Dedifferentiated amniotic fluid mesenchymal stem cell (primary cell): ENCODE results near the gene PADI1.
A peak's percentile ranks its signal among the peaks of the same experiment; 100 is the strongest.

Experiments
- DNase-seq: peaks from one replicate; pipeline ENCODE4 v3.0.0-alpha.2; 2016; ENCODE audit errors: extremely low spot score

Gene PADI1

DNA sequence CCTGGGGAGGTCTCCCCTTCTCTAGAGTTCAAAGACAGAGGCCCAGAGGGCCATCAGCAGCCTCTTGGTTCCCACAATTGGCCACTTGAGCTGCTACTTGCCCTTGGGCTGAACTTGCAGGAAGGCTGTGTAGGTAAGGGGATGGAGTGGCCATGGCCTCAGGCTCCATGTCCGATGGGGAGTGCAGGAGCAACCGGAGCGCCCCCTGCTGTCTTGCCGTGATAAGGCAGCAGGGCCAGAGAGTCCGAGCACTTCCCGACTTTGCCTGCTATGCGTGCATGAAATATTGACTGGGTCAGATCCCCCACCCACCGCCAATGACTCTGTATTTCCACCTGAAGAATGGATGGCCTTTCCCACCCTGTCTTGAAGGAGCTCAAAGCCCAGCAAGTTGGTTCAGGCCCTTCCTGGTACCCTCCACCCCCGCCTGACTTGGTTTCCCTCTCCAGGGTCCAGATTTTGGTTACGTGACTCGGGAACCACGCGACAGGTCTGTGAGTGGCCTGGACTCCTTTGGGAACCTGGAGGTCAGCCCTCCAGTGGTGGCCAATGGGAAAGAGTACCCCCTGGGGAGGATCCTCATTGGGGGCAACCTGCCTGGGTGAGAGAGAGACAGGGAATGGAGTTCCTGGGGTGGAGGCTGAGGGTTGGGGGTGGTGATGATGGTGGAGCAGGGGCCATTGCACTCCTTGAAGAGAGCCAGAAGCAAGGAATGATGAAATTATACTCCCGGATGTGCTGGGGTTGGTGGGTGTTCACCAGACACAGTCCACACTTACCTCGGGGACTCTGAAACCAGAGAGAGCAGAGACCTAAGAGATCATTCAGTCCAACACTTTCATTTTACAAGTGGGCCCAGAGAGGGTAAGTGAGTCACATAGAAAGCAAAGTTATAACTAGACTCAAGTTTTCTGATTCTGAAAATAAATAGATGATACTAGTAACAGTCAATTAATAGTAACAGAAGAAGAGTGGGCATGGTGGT is 69.5 kb downstream of the PADI1 start:
- no peak for DNase-seq

DNA sequence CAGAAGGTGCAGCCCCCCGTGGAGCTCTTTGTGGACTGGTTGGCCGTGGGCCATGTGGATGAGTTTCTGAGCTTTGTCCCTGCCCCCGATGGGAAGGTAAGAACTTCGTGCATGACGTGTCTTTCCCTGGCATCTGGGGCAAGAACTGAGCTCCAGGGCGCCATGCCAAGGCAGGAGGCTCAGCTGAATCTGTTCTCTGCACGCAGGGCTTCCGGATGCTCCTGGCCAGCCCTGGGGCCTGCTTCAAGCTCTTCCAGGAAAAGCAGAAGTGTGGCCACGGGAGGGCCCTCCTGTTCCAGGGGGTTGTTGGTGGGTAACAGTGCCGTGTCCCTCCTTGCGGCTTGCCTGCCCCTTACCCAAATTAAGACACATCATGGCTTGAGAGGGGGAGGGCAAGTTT is 71.6 kb downstream of the PADI1 start:
- no peak for DNase-seq

DNA sequence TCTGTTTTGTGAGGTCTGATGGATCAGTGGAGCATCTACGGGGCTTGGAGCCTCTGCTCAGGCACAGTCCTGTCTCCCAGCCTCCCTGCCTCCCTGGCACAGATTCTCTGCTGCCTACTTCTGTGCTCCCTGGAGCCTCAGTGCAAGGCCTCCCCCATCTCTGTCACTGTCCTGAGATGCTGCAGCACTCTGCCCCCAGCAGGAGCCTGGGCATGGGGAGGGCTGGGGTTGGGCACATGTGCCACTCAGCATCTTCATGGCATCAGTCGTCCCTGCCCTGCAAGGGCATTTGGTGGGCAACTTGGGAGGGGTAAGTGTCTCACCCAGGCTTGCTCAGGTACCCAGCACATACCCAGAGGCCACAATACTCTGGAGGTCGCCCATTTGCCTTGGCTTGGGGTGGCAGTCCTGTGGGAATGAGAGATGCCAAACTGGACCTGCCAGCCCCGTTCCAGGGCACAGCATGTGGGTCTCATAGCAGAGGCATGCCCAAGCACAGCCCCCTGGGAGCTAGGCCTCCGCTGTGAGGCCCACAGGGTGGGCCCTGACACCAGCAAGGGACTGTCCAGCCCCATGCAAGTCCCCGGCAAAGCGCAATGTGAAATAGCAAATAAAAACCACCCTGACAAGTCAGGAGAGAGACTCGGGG is 72.7 kb downstream of the PADI1 start:
- no peak for DNase-seq

DNA sequence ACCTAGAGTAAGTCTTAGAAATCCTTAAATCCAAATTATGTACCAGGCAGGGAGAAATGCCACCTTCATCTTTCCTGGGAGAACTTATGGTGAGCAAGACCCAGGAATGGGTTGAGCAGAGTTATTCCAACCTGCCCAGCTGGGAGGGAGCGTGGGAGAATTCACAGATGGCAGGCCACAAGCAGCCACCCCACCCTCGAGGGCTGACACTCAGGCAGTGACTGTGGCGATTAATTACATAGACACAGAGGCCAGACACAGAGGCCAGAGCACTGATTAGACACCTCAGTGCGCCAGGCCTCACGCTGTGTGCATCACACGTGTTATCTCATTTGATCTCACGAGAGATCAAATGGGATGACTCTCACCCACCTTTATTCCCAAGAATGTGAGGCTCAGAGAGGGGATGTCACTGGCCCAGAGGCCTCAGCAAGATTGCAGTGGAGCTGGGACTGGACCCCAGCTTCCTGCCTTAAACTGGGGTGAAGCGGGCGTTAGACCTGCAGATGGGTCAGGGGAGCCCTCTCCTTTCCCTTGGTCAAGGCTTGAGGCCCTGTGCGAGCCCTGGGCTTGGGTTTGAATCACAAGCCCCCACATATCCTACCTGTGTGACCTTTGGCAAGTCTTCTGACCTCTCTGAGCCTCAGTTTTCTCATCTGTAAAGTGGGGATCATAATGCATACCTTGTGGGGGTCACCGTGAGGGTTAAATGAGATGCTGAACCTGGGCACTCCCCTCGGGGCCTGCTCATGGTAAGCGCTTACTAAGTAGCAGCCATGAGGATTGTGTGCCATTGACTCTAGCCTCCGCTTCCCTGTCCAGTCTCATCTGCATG is 74.3 kb downstream of the PADI1 start:
- no peak for DNase-seq

DNA sequence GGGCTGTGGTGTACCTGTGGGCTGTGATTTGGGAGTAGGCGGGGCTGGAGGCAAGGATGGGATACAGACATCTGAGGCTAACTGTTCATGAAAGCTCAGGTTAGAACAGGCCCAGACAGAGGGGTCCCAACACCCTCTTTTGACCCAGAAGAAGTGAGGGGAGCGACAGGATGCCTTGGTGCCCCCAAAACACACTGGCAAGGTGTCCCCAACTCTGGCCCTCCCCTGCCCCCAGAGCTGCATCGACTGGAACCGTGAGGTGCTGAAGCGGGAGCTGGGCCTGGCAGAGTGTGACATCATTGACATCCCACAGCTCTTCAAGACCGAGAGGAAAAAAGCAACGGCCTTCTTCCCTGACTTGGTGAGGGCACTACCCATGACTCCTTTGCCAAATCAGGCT is 75.5 kb downstream of the PADI1 start:
- no peak for DNase-seq

DNA sequence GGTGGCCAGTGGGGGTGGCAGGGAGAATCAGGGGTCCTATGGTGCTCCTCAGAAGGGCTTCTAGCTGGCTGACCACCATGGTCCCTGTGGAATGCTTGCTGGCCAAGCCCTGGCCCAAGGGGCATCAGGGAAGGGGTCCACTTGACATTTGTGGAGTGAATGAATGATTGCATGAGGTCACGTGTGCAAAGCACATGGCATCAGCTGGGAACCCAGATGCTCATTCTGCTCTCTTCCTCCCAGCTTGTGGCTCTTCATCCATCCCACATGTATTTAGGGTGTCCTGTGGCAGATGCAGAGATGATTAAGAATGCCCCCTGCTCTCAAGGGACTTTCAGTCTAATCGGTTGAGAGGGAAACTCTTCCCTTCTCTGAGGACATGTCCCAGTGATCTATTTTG is 76.0 kb downstream of the PADI1 start:
- no peak for DNase-seq

DNA sequence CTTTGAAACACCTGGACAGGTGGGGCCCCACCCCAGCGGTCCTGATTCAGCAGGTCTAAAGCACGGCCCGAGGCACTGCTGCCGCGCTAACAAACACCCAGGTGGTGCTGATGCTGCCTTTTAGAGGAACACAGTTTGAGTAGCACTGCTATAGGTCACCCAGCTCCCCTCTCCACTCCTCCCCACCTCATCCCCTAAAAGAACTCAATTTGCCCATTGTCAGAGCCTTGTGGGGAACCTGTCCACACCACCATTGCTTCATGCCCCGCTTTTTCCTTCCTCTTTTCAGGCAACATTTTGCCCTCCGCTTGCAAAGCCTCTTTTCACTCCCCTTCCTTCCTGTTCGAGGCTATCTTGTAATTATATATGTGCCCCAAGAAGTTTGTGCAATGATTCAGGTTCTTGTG is 76.8 kb downstream of the PADI1 start:
- no peak for DNase-seq

DNA sequence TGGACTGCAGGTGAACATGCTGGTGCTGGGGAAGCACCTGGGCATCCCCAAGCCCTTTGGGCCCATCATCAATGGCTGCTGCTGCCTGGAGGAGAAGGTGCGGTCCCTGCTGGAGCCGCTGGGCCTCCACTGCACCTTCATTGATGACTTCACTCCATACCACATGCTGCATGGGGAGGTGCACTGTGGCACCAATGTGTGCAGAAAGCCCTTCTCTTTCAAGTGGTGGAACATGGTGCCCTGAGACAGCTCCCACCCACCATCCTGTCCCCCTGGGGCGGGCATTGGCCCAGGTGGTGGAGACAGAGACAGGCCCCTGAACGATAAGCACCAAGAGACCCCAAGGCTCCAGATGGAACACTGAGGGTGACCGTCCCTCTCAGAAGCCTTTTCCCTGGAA is 77.9 kb downstream of the PADI1 start:
- no peak for DNase-seq

DNA sequence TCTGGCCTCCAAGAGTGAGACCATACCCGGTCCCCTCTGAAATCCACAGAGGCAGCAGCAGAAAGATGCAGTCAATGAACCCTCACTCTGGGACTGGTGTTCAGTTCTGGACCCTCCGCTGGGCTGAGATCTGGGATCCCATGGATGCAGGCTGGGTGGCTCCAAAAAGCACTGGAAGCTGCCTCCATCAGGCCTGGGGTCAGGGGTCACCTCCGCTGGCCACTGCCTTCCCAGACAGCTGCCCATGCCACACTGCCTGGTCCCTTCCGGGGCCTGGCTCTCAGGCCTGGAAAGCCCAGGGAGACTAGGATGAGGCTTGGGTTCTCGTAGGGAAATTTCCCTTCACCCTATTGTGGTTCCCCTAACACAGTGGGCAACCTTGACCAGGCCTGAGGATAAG is 81.7 kb downstream of the PADI1 start:
- no peak for DNase-seq

DNA sequence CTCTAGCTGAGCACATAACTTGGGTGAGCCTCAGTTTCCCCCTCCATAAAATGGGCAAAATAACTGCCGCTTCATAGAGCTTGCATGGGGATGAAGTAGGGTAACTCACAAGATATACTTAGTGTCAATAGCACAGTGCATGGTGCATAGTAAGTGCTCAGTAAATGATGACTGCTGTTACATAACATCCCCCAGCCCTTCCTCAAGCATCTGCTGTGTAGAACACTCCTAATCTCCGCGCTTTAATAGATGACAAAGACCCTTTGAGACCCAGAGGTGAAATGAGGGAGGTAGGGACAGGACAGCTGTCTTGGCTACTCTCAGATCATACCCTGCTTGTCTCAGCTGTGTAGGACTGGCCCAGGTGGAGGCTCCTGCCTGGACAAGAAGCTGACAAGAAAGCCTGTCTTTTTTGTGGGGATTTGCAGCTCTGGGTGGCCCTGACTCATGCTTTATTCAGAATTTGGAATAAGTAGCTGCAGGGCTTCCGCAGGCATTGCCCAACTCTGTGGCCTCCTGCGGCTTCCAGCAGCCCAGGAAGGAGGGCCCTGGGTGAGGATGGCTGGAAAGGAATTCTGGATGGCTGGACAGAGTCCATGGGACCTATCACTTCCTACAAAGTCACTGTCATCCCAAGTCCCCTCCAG is 82.3 kb downstream of the PADI1 start:
- DNase-seq, result peak; percentile 39

DNA sequence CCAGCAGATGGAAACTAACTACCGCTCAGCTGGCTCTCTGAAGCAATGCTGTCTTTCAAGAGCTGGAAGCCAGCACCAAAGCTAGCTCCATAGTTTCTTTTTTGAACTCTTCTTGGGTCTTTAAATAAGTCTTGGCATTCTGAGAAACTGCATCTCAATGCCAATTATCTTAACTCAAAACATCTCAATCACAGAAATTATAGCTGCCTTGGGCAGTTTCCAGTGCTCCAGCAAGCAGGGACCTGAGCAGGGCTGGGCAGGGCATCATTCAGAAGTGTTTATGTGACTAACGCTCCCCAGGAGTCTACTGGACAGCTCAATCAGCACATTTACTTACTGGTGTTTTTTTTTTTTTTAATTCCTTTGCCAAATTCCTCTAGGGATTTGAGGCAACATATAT is 84.8 kb downstream of the PADI1 start:
- no peak for DNase-seq

DNA sequence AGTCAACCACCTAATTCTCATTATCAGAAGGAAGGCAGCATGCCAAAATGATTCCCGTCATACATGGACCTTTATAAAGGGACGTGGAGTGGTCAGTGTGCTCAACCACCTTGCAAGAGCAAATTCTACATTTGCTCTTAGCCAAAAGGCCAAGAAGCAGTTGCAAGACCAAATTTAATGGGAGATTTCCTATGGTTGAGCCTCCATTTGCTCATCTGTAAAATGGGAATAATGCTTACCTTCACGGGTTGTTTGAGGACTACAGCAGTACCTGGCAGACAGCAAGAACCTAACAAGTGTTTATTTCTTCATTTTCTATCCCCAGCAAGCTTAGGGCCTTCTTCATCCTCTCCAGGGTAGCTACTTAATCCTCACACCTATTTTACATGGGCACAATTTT is 85.6 kb downstream of the PADI1 start:
- DNase-seq, result no peak

DNA sequence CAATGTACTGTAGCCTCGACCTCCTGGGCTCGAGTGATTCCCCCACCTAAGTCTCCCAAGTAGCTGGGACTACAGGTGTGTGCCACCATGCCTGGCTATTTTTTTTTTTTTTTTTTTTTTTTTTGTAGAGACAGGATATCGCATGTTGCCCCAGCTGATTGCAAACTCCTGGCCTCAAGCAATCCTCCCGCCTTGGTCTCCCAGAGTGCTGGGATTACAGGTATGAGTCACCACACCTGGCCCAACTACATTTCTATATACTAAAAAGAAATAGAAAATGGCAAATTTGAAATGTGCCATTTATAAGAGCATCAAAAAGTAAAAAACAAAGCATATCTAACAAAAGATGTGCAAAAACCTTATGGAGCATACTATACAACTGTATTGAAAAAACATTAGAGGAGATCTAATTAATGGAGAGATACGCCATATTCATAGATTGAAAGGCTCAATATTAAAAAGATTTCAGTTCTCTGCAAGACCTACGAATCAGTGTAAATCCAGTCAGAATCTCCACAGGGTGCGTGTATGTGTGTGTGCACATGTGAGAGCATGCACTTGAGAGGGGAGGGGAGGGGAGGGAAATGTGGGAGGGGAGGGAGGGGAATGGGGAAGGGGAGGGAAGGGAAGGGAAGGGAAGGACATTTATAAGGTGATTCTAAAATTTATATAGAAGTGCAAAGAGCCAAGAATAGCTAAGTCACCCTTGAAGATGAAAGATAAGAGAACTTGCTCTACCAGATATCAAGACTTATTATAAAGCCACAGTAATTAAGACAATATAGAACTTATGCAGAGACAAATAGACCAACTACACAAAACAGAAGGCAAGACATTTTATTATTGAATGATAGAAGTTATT is 87.6 kb downstream of the PADI1 start:
- no peak for DNase-seq

DNA sequence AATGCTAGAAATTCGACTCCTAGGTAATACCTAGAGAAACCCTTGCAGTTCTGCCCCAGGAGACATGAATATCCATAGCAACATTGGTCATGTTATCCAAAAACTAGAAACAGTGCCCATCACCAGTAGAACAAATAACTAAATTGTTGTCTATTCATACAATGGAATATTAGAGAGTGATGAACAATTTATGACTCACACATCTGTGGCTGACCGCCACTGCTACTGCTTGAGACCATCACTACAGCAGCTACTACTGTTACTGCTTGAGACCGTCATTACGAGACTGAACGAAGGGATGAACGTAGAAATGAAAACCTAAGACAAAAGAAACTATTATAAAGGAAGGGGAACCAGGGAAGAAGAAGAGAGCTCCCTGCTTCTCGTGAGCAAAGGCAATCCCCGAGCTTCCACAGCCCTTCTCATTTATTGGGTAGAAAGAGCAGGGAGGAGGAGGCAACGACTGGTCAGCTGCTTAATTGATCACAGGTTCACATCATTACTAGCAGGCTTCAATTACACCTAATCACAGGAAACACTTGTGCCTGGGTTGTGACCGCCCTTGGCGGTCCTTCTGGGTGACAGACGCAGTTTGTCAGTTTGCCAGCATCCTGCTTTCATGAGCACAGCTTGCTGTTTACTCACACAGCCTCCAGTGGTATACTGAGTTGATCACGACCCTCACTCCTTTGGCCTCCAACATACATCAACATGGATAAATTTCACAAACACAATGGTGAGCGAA is 88.9 kb downstream of the PADI1 start:
- no peak for DNase-seq

DNA sequence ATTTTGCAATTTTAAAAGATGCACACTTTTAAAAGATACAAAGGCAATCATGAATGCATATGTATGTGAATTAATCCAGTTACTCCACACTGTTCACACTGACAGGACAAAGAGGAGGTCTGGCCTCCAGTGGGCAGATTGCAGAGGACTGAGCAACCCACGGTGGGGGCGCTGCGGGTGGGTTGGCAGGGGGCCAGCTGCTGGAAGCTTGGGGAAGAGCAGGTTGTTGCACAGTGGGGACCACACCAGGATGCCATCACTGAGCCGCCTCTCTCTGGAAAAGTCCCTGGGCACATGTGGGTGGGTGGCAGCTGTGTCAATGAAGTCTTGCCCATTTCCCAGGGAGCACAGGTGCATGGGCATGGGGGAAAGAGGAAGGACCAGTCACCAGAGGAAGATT is 90.4 kb downstream of the PADI1 start:
- no peak for DNase-seq
